SK-N-SH (cell line): ENCODE measurements around the gene FYB1. TPM values are rescaled to one million over a fixed set of nuclear protein-coding genes. Genes with fewer than 3 reads are reported as not detected.

Experiments
- CTCF ChIA-PET: fragments of 300-600, 350-600 bp; formaldehyde crosslinking; extraction: SDS; loops from one replicate; lab custom pipeline; 2021; lab: Yijun Ruan, JAX
- POLR2A ChIA-PET: fragments of 350-600 bp; sonication (Branson Sonifier 250); formaldehyde crosslinking; extraction: SDS; loops from one replicate; lab custom pipeline; 2020; ENCODE audit warnings: antibody characterized with exemption, inconsistent platforms; lab: Yijun Ruan, JAX
- DNase-seq: peaks from one replicate; pipeline ENCODE4 v3.0.0; 2012
- H2AFZ ChIP-seq: fragments of 200-600 bp; sonication (generic); 2 replicates; pipeline ENCODE4 v1.8.1; 2016; ENCODE audit warnings: antibody characterized with exemption, mild to moderate bottlenecking, low read depth
- H3F3A ChIP-seq: fragments of 200-600 bp; sonication (generic); replicated peaks from 2 replicates; pipeline ENCODE3; 2016; ENCODE audit warnings: antibody characterized with exemption, mild to moderate bottlenecking; ENCODE audit not compliant: insufficient read depth
- H3K27ac ChIP-seq, 2 experiments: fragments of 200-500 bp in 1 of 2; fragments of 200-600 bp in 1 of 2; sonication (Bioruptor generic) in 1 of 2; sonication (generic), shearing (Covaris generic) in 1 of 2; 2 replicates each; pipeline versions ENCODE4 v1.5.1 to v1.6.1; 2014 to 2016; ENCODE audit warnings: low read depth in 2 of 2, inconsistent platforms in 1 of 2, low read length in 1 of 2, mild to moderate bottlenecking in 1 of 2, mixed read lengths in 1 of 2
- H3K27me3 ChIP-seq: fragments of 200-600 bp; sonication (generic), shearing (Covaris generic); 2 replicates; pipeline ENCODE4 v1.6.1; 2016; ENCODE audit warnings: mixed run types; ENCODE audit not compliant: insufficient read depth
- H3K36me3 ChIP-seq, 2 experiments: fragments of 200-500 bp in 1 of 2; fragments of 200-600 bp in 1 of 2; sonication (Bioruptor generic) in 1 of 2; sonication (generic) in 1 of 2; replicated peaks in 1 of 2; 2 replicates each; pipeline versions ENCODE3 to v1.5.1; 2014 to 2016; ENCODE audit warnings: low read length in 1 of 2, mild to moderate bottlenecking in 1 of 2; ENCODE audit not compliant: insufficient read depth in 2 of 2, control insufficient read depth in 1 of 2
- H3K4me1 ChIP-seq, 2 experiments: fragments of 200-500 bp in 1 of 2; fragments of 200-600 bp in 1 of 2; sonication (Bioruptor generic) in 1 of 2; sonication (generic), shearing (Covaris generic) in 1 of 2; 2 replicates each; pipeline versions ENCODE4 v1.5.1 to v1.6.1; 2014 to 2016; ENCODE audit warnings: low read depth in 1 of 2, low read length in 1 of 2, mixed run types in 1 of 2; ENCODE audit not compliant: insufficient read depth in 2 of 2, control insufficient read depth in 1 of 2
- H3K4me2 ChIP-seq: fragments of 200-600 bp; sonication (generic), shearing (Covaris generic); 2 replicates; pipeline ENCODE4 v1.6.1; 2017; ENCODE audit warnings: mixed run types
- H3K4me3 ChIP-seq, 2 experiments: fragments of 200-500 bp in 1 of 2; fragments of 200-600 bp in 1 of 2; sonication (Bioruptor generic) in 1 of 2; sonication (generic), shearing (Covaris generic) in 1 of 2; 2 replicates each; pipeline versions ENCODE4 v1.5.1 to v1.8.1; 2014 to 2016; ENCODE audit warnings: low read depth in 2 of 2, inconsistent platforms in 1 of 2, low read length in 1 of 2, mild to moderate bottlenecking in 1 of 2, mixed read lengths in 1 of 2, moderate library complexity in 1 of 2
- H3K79me2 ChIP-seq: fragments of 200-600 bp; sonication (generic); 2 replicates; pipeline ENCODE4 v1.8.1; 2017; ENCODE audit warnings: mild to moderate bottlenecking; ENCODE audit not compliant: insufficient read depth
- H3K9ac ChIP-seq: fragments of 200-600 bp; sonication (generic); 2 replicates; pipeline ENCODE4 v1.6.1; 2017; ENCODE audit warnings: mixed run types
- H3K9me2 ChIP-seq: fragments of 200-600 bp; sonication (generic); 2 replicates; pipeline ENCODE4 v1.6.1; 2017; ENCODE audit warnings: mixed run types
- H3K9me3 ChIP-seq: fragments of 200-600 bp; sonication (generic); 2 replicates; pipeline ENCODE4 v1.6.1; 2017; ENCODE audit warnings: mixed run types, mild to moderate bottlenecking, moderate library complexity
- H4K20me1 ChIP-seq: fragments of 200-600 bp; sonication (generic); 2 replicates; pipeline ENCODE4 v1.6.1; 2017; ENCODE audit warnings: mild to moderate bottlenecking, mixed run types; ENCODE audit not compliant: insufficient read depth
- CHD2 ChIP-seq: fragments of 150-350 bp; IDR thresholded peaks from 2 replicates; pipeline ENCODE4 v1.6.1; 2018; ENCODE audit warnings: low read length; ENCODE audit not compliant: partially characterized antibody
- EP300 ChIP-seq, 2 experiments: IDR thresholded peaks; 2 replicates each; pipeline versions ENCODE4 v1.4.0 to v1.6.1; 2012; ENCODE audit warnings: borderline replicate concordance in 1 of 2, low read depth in 1 of 2, low read length in 1 of 2
- EZH2phosphoT487 ChIP-seq: fragments of 200-600 bp; sonication (generic); IDR thresholded peaks from 2 replicates; pipeline ENCODE4 v1.6.1; 2017; ENCODE audit warnings: low read depth, mixed run types, mild to moderate bottlenecking, antibody characterized with exemption, moderate library complexity, borderline replicate concordance
- FOSL2 ChIP-seq: IDR thresholded peaks from 2 replicates; pipeline ENCODE4 v1.4.0; 2012; ENCODE audit warnings: low read depth, mild to moderate bottlenecking, moderate library complexity, borderline replicate concordance
- FOXJ3 ChIP-seq: sonication (generic); formaldehyde crosslinking; IDR thresholded peaks from 2 replicates; pipeline ENCODE4 v1.5.1; 2020; ENCODE audit warnings: mild to moderate bottlenecking, missing genetic modification reagents
- GATA2 ChIP-seq: sonication (generic); formaldehyde crosslinking; IDR thresholded peaks from 2 replicates; pipeline ENCODE4 v1.5.0; 2020; ENCODE audit warnings: mild to moderate bottlenecking, missing genetic modification reagents
- MEF2A ChIP-seq: IDR thresholded peaks from 2 replicates; pipeline ENCODE4 v1.4.0; 2012; ENCODE audit warnings: low read depth, borderline replicate concordance
- MXI1 ChIP-seq: IDR thresholded peaks from 2 replicates; pipeline ENCODE4 v1.6.1; 2012; ENCODE audit warnings: mild to moderate bottlenecking, low read depth, low read length, improper control_type of control experiment
- NFIC ChIP-seq: IDR thresholded peaks from 2 replicates; pipeline ENCODE4 v1.4.0; 2012; ENCODE audit warnings: borderline replicate concordance
- RAD21 ChIP-seq: IDR thresholded peaks from 2 replicates; pipeline ENCODE4 v1.6.1; 2012; ENCODE audit warnings: mild to moderate bottlenecking, low read length
- RFX5 ChIP-seq: IDR thresholded peaks from 2 replicates; pipeline ENCODE4 v1.6.1; 2012; ENCODE audit warnings: mild to moderate bottlenecking, improper control_type of control experiment, low read length
- TAF1 ChIP-seq: IDR thresholded peaks from 2 replicates; pipeline ENCODE4 v1.6.1; 2012; ENCODE audit warnings: low read depth, mild to moderate bottlenecking, low read length, moderate library complexity, borderline replicate concordance
- TCF12 ChIP-seq: IDR thresholded peaks from 2 replicates; pipeline ENCODE4 v1.4.0; 2012
- YY1 ChIP-seq: IDR thresholded peaks from 2 replicates; pipeline ENCODE4 v1.4.0; 2012; ENCODE audit warnings: low read depth, mild to moderate bottlenecking
- WGBS: methylation state at CpG from one replicate; pipeline ENCODE4 v1.1.6; 2017; ENCODE audit warnings: low lambda C conversion rate; 5-methylcytosine and 5-hydroxymethylcytosine counted together
- polyA plus RNA-seq, 3 experiments: library from polyadenylated mRNA; depleted of rRNA; stranded (reverse); fragments of >200 nt; gene quantifications; 2 replicates each; pipeline ENCODE4 v1.2.3, GENCODE V29; 2012
- TF ChIP-seq, protein P1 (sequence below): IDR thresholded peaks from 2 replicates; pipeline ENCODE4 v1.6.1; 2012; ENCODE audit warnings: mild to moderate bottlenecking, low read depth, low read length, moderate library complexity
- TF ChIP-seq, protein P2 (sequence below): fragments of 150-350 bp; IDR thresholded peaks from 2 replicates; pipeline ENCODE4 v1.6.1; 2017; ENCODE audit warnings: antibody characterized with exemption, low read length, low read depth, borderline replicate concordance

Gene FYB1
- polyA plus RNA-seq, 1 of the 3 experiments (the other 2 are of a cell fraction) = not detected

GRCh38 chr5:39191216-39191615, 28.1 kb downstream of the FYB1 start:
- Histone ChIP-seq H3F3A (no peaks in the 10 kb centered on the region), H3K27ac (no peak overlapping the region), H3K27me3 (peaks cover 70% of the 10 kb centered on the region), H3K4me1 (no peaks in the 10 kb centered on the region), H3K4me3 (no peak overlapping the region), H3K9me3 (no peaks in the 10 kb centered on the region), H3K9me2 (no peaks in the 10 kb centered on the region), H4K20me1 (no peaks in the 10 kb centered on the region), H3K4me2 (no peak overlapping the region), H2AFZ (no peak overlapping the region), H3K9ac (no peak overlapping the region), H3K79me2 (no peaks in the 10 kb centered on the region), H3K36me3 (no peaks in the 10 kb centered on the region)
- no peak for DNase-seq
- TF ChIP-seq EP300 (IDR thresholded peaks at IDR 0.05; ENCODE audit: borderline replicate concordance in 1 of 2, low read depth in 1 of 2, low read length in 1 of 2) (no peak), FOXJ3 (CRISPR knock-in tag) (no peak), TCF12 (no peak)
- ChIA-PET POLR2A (no interaction called here), CTCF (interaction anchor here (1.4 kb wide), 1 partner anchor 26 kb away, joined by 5 read pairs; no protein-coding TSS in a partner anchor)
- 12% methylated on average over 6 of the region's 6 CpGs for WGBS

GRCh38 chr5:39190311-39191102, 28.9 kb downstream of the FYB1 start:
- H3K79me2 ChIP-seq = no peaks in the 10 kb centered on the region
- no peak overlapping the region for H3K27ac ChIP-seq
- H4K20me1 ChIP-seq = no peaks in the 10 kb centered on the region
- no peak overlapping the region for H3K4me3 ChIP-seq
- TF ChIP-seq YY1 (no peak), TAF1 (no peak), MEF2A (no peak), CHD2 (no peak), FOXJ3 (CRISPR knock-in tag) (no peak), MXI1 (no peak), NFIC (no peak), EZH2phosphoT487 (no peak), GATA2 (CRISPR knock-in tag) (no peak), RAD21 (no peak), FOSL2 (no peak), RFX5 (no peak)
- TF ChIP-seq, protein P1, sequence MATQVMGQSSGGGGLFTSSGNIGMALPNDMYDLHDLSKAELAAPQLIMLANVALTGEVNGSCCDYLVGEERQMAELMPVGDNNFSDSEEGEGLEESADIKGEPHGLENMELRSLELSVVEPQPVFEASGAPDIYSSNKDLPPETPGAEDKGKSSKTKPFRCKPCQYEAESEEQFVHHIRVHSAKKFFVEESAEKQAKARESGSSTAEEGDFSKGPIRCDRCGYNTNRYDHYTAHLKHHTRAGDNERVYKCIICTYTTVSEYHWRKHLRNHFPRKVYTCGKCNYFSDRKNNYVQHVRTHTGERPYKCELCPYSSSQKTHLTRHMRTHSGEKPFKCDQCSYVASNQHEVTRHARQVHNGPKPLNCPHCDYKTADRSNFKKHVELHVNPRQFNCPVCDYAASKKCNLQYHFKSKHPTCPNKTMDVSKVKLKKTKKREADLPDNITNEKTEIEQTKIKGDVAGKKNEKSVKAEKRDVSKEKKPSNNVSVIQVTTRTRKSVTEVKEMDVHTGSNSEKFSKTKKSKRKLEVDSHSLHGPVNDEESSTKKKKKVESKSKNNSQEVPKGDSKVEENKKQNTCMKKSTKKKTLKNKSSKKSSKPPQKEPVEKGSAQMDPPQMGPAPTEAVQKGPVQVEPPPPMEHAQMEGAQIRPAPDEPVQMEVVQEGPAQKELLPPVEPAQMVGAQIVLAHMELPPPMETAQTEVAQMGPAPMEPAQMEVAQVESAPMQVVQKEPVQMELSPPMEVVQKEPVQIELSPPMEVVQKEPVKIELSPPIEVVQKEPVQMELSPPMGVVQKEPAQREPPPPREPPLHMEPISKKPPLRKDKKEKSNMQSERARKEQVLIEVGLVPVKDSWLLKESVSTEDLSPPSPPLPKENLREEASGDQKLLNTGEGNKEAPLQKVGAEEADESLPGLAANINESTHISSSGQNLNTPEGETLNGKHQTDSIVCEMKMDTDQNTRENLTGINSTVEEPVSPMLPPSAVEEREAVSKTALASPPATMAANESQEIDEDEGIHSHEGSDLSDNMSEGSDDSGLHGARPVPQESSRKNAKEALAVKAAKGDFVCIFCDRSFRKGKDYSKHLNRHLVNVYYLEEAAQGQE = no peak
- TF ChIP-seq, protein P2, sequence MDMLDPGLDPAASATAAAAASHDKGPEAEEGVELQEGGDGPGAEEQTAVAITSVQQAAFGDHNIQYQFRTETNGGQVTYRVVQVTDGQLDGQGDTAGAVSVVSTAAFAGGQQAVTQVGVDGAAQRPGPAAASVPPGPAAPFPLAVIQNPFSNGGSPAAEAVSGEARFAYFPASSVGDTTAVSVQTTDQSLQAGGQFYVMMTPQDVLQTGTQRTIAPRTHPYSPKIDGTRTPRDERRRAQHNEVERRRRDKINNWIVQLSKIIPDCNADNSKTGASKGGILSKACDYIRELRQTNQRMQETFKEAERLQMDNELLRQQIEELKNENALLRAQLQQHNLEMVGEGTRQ = no peak
- no peaks in the 10 kb centered on the region for H3K36me3 ChIP-seq
- no peaks in the 10 kb centered on the region for H3K9me3 ChIP-seq
- POLR2A ChIA-PET = no interaction called here
- H3K9me2 ChIP-seq = no peaks in the 10 kb centered on the region
- peaks cover 73% of the 10 kb centered on the region for H3K27me3 ChIP-seq
- WGBS = 11% methylated on average over 4 of the region's 4 CpGs
- no peak overlapping the region for H2AFZ ChIP-seq
- H3K9ac ChIP-seq = no peak overlapping the region
- no peaks in the 10 kb centered on the region for H3K4me1 ChIP-seq
- H3K4me2 ChIP-seq = no peak overlapping the region
- CTCF ChIA-PET = interaction anchor here (1.4 kb wide), 1 partner anchor 27 kb away, joined by 5 read pairs; no protein-coding TSS in a partner anchor
- no peak for DNase-seq
- H3F3A ChIP-seq = no peaks in the 10 kb centered on the region
